ENCODE results near the gene CTSL.

CTSL gene

GRCh38 chr9:87685871-87686519, 39.9 kb upstream of the CTSL start:
- H3K27me3 ChIP-seq (ENCODE audit: control insufficient read depth, insufficient read depth, low read length), result no peaks in the 10 kb centered on the region
- peaks cover 26% of the 10 kb centered on the region for H3K36me3 ChIP-seq (ENCODE audit: control insufficient read depth, insufficient read depth, low read length)
- no peaks in the 10 kb centered on the region for H3K4me1 ChIP-seq (ENCODE audit: control insufficient read depth, insufficient read depth, low read length)
- H3K4me3 ChIP-seq (ENCODE audit: low read depth, low read length), result no peak overlapping the region
- no peak overlapping the region for H3K9ac ChIP-seq (ENCODE audit: low read depth, low read length)
- no peaks in the 10 kb centered on the region for H3K9me3 ChIP-seq (ENCODE audit: control insufficient read depth, insufficient read depth, low read length)

- Histone ChIP-seq H3K9ac (ENCODE audit: low read depth, low read length) (no peak overlapping the region), H3K4me1 (ENCODE audit: control insufficient read depth, insufficient read depth, low read length) (no peaks in the 10 kb centered on the region), H3K36me3 (ENCODE audit: control insufficient read depth, insufficient read depth, low read length) (peaks cover 20% of the 10 kb centered on the region), H3K27me3 (ENCODE audit: control insufficient read depth, insufficient read depth, low read length) (no peaks in the 10 kb centered on the region), H3K9me3 (ENCODE audit: control insufficient read depth, insufficient read depth, low read length) (no peaks in the 10 kb centered on the region), H3K4me3 (ENCODE audit: low read depth, low read length) (no peak overlapping the region)
Observed at GRCh38 chr9:87686520-87687090, 39.3 kb upstream of the CTSL start.

- Histone ChIP-seq H3K4me3 (ENCODE audit: low read depth, low read length) (no peak overlapping the region), H3K36me3 (ENCODE audit: control insufficient read depth, insufficient read depth, low read length) (peaks cover 15% of the 10 kb centered on the region), H3K9me3 (ENCODE audit: control insufficient read depth, insufficient read depth, low read length) (no peaks in the 10 kb centered on the region), H3K9ac (ENCODE audit: low read depth, low read length) (no peak overlapping the region), H3K4me1 (ENCODE audit: control insufficient read depth, insufficient read depth, low read length) (no peaks in the 10 kb centered on the region), H3K27me3 (ENCODE audit: control insufficient read depth, insufficient read depth, low read length) (no peaks in the 10 kb centered on the region)
Observed at GRCh38 chr9:87687207-87687606, 38.7 kb upstream of the CTSL start.

- Histone ChIP-seq H3K36me3 (ENCODE audit: control insufficient read depth, insufficient read depth, low read length) (peaks cover 23% of the 10 kb centered on the region), H3K9ac (ENCODE audit: low read depth, low read length) (no peak overlapping the region), H3K27me3 (ENCODE audit: control insufficient read depth, insufficient read depth, low read length) (no peaks in the 10 kb centered on the region), H3K9me3 (ENCODE audit: control insufficient read depth, insufficient read depth, low read length) (no peaks in the 10 kb centered on the region), H3K4me1 (ENCODE audit: control insufficient read depth, insufficient read depth, low read length) (no peaks in the 10 kb centered on the region), H3K4me3 (ENCODE audit: low read depth, low read length) (no peak overlapping the region)
Observed at GRCh38 chr9:87694236-87694755, 31.6 kb upstream of the CTSL start.

- Histone ChIP-seq H3K36me3 (ENCODE audit: control insufficient read depth, insufficient read depth, low read length) (peaks cover 23% of the 10 kb centered on the region), H3K9ac (ENCODE audit: low read depth, low read length) (no peak overlapping the region), H3K27me3 (ENCODE audit: control insufficient read depth, insufficient read depth, low read length) (no peaks in the 10 kb centered on the region), H3K9me3 (ENCODE audit: control insufficient read depth, insufficient read depth, low read length) (no peaks in the 10 kb centered on the region), H3K4me3 (ENCODE audit: low read depth, low read length) (no peak overlapping the region), H3K4me1 (ENCODE audit: control insufficient read depth, insufficient read depth, low read length) (no peaks in the 10 kb centered on the region)
Observed at GRCh38 chr9:87695523-87695922, 30.4 kb upstream of the CTSL start.

GRCh38 chr9:87696641-87697040, 29.3 kb upstream of the CTSL start:
- H3K36me3 ChIP-seq (ENCODE audit: control insufficient read depth, insufficient read depth, low read length), result peaks cover 23% of the 10 kb centered on the region
- no peaks in the 10 kb centered on the region for H3K9me3 ChIP-seq (ENCODE audit: control insufficient read depth, insufficient read depth, low read length)
- no peaks in the 10 kb centered on the region for H3K4me1 ChIP-seq (ENCODE audit: control insufficient read depth, insufficient read depth, low read length)
- no peak overlapping the region for H3K9ac ChIP-seq (ENCODE audit: low read depth, low read length)
- no peaks in the 10 kb centered on the region for H3K27me3 ChIP-seq (ENCODE audit: control insufficient read depth, insufficient read depth, low read length)
- H3K4me3 ChIP-seq (ENCODE audit: low read depth, low read length), result no peak overlapping the region

- no peaks in the 10 kb centered on the region for H3K9me3 ChIP-seq (ENCODE audit: control insufficient read depth, insufficient read depth, low read length)
- H3K27me3 ChIP-seq (ENCODE audit: control insufficient read depth, insufficient read depth, low read length), result no peaks in the 10 kb centered on the region
- H3K36me3 ChIP-seq (ENCODE audit: control insufficient read depth, insufficient read depth, low read length), result peaks cover 33% of the 10 kb centered on the region
- no peaks in the 10 kb centered on the region for H3K4me1 ChIP-seq (ENCODE audit: control insufficient read depth, insufficient read depth, low read length)
- no peak overlapping the region for H3K9ac ChIP-seq (ENCODE audit: low read depth, low read length)
- H3K4me3 ChIP-seq (ENCODE audit: low read depth, low read length), result no peak overlapping the region
Observed at GRCh38 chr9:87698069-87698809, 27.7 kb upstream of the CTSL start.

GRCh38 chr9:87699835-87700234, 26.1 kb upstream of the CTSL start:
- peaks cover 36% of the 10 kb centered on the region for H3K36me3 ChIP-seq (ENCODE audit: control insufficient read depth, insufficient read depth, low read length)
- H3K27me3 ChIP-seq (ENCODE audit: control insufficient read depth, insufficient read depth, low read length), result no peaks in the 10 kb centered on the region
- no peak overlapping the region for H3K4me3 ChIP-seq (ENCODE audit: low read depth, low read length)
- H3K9me3 ChIP-seq (ENCODE audit: control insufficient read depth, insufficient read depth, low read length), result no peaks in the 10 kb centered on the region
- no peaks in the 10 kb centered on the region for H3K4me1 ChIP-seq (ENCODE audit: control insufficient read depth, insufficient read depth, low read length)
- H3K9ac ChIP-seq (ENCODE audit: low read depth, low read length), result no peak overlapping the region

- Histone ChIP-seq H3K27me3 (ENCODE audit: control insufficient read depth, insufficient read depth, low read length) (no peaks in the 10 kb centered on the region), H3K4me3 (ENCODE audit: low read depth, low read length) (no peak overlapping the region), H3K9ac (ENCODE audit: low read depth, low read length) (no peak overlapping the region), H3K36me3 (ENCODE audit: control insufficient read depth, insufficient read depth, low read length) (peaks cover 42% of the 10 kb centered on the region), H3K9me3 (ENCODE audit: control insufficient read depth, insufficient read depth, low read length) (no peaks in the 10 kb centered on the region), H3K4me1 (ENCODE audit: control insufficient read depth, insufficient read depth, low read length) (no peaks in the 10 kb centered on the region)
Observed at GRCh38 chr9:87701491-87701890, 24.4 kb upstream of the CTSL start.

- Histone ChIP-seq H3K9me3 (ENCODE audit: control insufficient read depth, insufficient read depth, low read length) (no peaks in the 10 kb centered on the region), H3K27me3 (ENCODE audit: control insufficient read depth, insufficient read depth, low read length) (no peaks in the 10 kb centered on the region), H3K36me3 (ENCODE audit: control insufficient read depth, insufficient read depth, low read length) (peaks cover 43% of the 10 kb centered on the region), H3K9ac (ENCODE audit: low read depth, low read length) (no peak overlapping the region), H3K4me1 (ENCODE audit: control insufficient read depth, insufficient read depth, low read length) (no peaks in the 10 kb centered on the region), H3K4me3 (ENCODE audit: low read depth, low read length) (no peak overlapping the region)
Observed at GRCh38 chr9:87701931-87702421, 23.9 kb upstream of the CTSL start.

GRCh38 chr9:87702921-87703320, 23.0 kb upstream of the CTSL start:
- peaks cover 44% of the 10 kb centered on the region for H3K36me3 ChIP-seq (ENCODE audit: control insufficient read depth, insufficient read depth, low read length)

More at GRCh38 chr9:87702921-87703320, 23.0 kb upstream of the CTSL start:
- no peaks in the 10 kb centered on the region for H3K4me1 ChIP-seq (ENCODE audit: control insufficient read depth, insufficient read depth, low read length)
- H3K9ac ChIP-seq (ENCODE audit: low read depth, low read length), result no peak overlapping the region
- H3K4me3 ChIP-seq (ENCODE audit: low read depth, low read length), result no peak overlapping the region
- no peaks in the 10 kb centered on the region for H3K27me3 ChIP-seq (ENCODE audit: control insufficient read depth, insufficient read depth, low read length)
- H3K9me3 ChIP-seq (ENCODE audit: control insufficient read depth, insufficient read depth, low read length), result no peaks in the 10 kb centered on the region
